Right renal pelvis (tissue), 4 donors: ENCODE measurements around the gene ADAM10. TPM values are rescaled to one million over a fixed set of nuclear protein-coding genes. Genes with fewer than 3 reads are reported as not detected.

Experiments
- DNase-seq, 4 donors: peaks; one replicate each; pipeline ENCODE4 v3.0.0-alpha.2; 2013; ENCODE audit warnings: low read depth in 4 of 4, low spot score in 3 of 4, missing footprints in 1 of 4
- polyA plus RNA-seq, 4 donors: library from polyadenylated mRNA; unstranded; fragments of 120-200 nt; gene quantifications; one replicate each; pipeline ENCODE4 v1.2.1, GENCODE V29; 2013; ENCODE audit not compliant: insufficient read length in 4 of 4

The ADAM10 gene
- polyA plus RNA-seq, 4 donors = 241 to 286 (median 271) TPM

- DNase-seq = no peak
Measured at GRCh38 chr15:58587486-58587885, 162.0 kb downstream of the ADAM10 start.

DNA sequence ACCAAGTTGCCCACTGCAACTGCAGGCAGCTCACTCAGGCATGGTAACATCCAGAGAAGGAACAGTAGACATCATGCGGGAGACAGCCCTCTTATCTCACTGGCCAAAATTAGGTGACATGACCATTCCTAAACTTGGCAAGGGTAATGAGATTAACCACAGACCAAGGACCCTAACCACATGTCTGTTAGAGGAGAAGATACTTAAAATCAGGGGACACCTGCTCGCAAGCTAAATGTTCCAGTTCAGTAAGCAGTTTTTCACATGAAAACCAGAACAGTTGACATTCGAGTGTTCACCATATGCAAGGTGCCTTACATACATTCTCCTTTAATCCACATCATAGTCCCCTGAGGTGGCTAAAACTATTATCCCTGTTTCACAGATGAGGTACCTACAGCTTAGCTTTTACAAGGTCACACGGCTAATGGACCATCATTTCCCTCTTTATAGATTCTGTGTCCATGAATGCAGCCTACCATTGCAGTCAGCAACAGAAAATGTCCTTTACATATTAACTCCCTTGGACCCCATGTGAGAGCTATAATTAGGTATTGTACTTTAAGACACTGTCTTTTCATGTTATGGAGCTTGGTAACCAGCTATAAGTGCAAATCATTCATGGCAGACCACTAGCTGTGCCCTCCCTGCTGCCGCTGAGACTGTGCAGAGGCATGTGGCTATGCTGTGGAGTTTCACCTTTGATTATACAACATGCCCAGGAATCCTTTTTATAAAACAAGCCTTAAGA lies 163.6 kb downstream of the ADAM10 start:
- DNase-seq = no peak

- no peak for DNase-seq
Measured at GRCh38 chr15:58584789-58585461, 164.6 kb downstream of the ADAM10 start.

DNA sequence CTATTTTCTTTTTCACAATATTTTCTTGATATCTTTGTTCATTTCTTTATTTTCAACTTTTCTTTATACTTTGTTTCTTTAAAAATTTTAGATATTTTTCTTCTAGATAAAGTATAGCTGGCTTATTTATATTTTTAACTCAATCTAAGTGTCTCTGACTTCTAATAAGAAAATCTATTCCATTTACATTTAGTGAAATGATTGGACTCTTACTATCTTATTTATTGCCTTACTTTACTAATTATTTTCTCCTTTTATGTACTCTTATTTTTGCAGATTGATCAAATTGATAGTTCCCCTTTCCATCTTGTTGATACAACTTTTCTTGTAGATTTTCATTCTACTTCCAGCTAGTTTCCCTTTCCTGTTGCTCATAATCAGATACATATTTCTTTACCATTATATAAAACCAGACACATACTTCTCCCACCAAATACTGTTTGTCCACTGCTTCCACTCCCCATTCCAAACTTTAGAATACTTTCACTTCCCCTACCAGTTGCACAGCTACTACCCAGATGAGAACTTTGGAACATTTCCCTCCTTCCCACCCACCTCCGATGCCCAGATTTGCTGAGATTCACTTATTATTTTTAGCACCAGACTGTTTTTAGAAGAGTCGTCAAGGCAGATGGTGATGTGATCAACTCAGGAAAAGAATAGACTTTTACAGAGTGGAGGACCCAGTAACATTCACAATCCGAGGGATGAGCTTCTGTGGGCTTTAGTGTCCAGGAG lies 166.2 kb downstream of the ADAM10 start:
- no peak for DNase-seq

GRCh38 chr15:58582160-58582559 lies 167.3 kb downstream of the ADAM10 start:
- no peak for DNase-seq

DNA sequence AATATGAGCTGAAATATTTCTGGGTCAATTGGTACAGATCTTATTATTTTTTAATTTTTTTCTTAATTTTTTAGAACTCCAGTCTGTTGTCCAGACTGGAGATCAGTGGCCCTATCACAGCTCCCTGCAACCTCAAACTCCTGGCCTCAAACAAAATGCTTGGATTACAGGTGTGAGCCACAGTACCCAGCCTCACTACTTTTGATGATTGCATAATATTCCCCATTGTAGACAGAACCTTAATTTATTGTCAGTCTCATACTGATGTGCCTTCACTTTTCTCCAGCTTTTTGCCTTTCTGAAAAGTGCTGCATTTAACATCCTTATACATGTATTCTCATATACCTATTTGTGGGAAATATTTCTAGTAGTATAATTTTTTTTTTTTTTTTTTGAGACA lies 172.8 kb downstream of the ADAM10 start:
- DNase-seq = no peak

- no peak for DNase-seq
Measured at GRCh38 chr15:58575045-58575786, 174.3 kb downstream of the ADAM10 start.

GRCh38 chr15:58574631-58575030 lies 174.9 kb downstream of the ADAM10 start:
- no peak for DNase-seq

DNA sequence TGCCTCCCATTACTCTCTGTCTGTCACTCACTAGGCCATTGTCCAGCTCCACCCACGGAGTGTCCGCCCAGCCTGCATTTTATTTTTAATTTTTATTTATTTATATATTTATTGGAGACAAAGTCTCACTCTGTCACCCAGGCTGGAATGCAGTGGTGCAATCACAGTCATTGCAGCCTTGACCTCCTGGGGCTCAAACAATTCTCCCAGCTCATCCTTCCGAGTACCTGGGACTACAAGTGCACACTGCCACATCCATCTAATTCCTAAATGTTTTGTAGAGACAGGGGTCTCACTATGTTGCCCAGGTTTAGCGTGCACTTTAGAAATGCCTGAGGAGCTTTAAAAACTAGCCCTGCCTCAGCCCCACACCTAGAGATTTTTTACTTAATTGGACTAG lies 176.2 kb downstream of the ADAM10 start:
- no peak for DNase-seq

DNA sequence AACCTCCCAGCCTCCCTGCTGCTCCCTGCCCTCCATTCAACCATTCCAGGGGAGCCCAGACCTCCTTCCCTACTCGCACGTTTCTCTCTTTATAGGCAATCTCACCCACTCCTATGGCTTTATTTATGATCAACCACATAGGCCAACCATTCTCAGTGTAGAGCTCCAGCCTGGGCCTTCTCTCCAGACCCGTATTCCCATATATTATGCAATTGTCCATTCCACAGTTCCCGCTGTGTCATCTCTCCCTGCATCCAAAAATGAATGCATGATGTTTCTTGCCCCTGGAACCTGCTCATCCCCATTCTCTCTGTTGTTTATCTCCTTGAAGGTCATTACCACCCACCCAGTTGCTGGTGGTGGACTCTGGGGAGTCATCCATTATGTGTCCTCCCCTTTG lies 177.0 kb downstream of the ADAM10 start:
- DNase-seq = no peak

GRCh38 chr15:58571491-58571890 lies 178.0 kb downstream of the ADAM10 start:
- DNase-seq = no peak

DNA sequence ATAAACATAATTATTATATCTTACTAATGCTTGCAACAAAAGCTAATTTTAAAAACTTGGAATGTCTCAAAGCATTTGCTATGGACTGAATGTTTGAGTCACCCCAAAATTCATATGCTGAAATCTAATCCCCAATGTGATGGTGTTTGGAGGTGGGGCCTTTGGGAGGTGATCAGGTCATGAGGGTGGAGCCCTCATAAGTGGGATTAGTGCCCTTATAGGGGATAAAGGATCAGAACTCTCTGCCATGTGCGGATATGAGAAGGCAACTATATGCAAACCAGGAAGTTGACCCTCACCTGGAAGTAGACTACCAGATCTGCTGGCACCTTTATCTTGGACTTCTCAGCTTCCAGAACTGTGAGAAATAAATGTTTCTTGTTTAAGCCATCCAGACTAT lies 180.1 kb downstream of the ADAM10 start:
- no peak for DNase-seq

GRCh38 chr15:58568157-58568571 lies 181.3 kb downstream of the ADAM10 start:
- no peak for DNase-seq

DNA sequence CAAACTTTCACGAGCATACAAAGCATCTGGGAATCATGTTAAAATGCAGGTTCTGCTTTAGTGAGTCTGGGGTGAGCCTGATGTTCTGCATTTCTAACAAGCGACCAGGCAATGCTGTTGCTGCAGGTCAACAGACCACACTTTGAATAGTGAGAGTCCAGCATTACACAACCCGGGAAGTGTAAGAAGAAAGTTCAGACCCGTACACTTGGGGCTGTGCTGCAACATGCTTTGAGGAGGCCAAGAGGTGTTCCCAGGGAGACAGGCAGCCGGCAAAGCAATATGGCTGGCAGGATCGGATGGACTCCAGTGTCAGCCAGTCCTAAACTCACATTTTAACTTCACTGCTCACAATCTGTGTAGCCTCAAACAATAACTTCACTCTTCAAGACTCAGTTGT lies 183.5 kb downstream of the ADAM10 start:
- no peak for DNase-seq

DNA sequence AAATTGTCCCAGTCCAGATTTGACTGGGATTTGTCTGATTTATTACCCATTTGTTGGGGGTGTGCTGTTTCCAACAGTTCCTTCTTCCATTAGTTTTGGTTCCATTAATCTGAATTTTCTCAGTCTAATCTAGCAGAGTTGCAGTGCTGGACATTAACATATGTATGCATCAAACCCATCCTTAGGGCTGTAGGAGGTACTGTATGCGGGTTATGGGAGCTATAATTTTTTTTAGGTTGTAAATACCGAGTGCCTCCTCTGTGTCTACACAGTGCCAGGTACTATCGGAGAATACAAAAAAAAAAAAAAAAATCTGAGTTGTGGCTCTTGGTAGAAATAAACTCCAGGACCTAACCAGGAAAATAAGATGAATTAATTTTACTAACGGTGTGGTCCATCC lies 183.9 kb downstream of the ADAM10 start:
- no peak for DNase-seq

GRCh38 chr15:58564981-58565380 lies 184.5 kb downstream of the ADAM10 start:
- DNase-seq = no peak

DNA sequence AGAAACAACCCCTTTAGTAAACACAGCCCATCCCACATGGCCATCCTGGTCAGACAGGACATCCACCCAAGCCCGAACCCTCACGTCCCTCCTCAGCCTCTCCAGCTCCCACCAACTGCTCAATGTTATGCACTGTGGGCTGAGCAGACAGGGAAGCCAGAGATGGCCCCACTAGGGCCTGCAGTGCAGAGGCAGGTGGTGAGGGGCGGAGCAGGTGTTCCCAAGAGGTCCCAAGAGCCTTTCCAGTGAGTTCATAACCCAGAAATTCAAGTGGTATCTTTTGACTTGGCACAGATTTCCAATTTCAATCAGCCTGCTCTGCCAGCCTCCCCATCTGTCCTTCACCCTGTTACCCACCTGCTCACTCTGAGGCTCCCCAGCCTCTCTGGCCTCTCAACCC lies 187.4 kb downstream of the ADAM10 start:
- no peak for DNase-seq

GRCh38 chr15:58561321-58561720 lies 188.2 kb downstream of the ADAM10 start:
- DNase-seq = no peak

GRCh38 chr15:58559904-58560588 lies 189.5 kb downstream of the ADAM10 start:
- no peak for DNase-seq

DNA sequence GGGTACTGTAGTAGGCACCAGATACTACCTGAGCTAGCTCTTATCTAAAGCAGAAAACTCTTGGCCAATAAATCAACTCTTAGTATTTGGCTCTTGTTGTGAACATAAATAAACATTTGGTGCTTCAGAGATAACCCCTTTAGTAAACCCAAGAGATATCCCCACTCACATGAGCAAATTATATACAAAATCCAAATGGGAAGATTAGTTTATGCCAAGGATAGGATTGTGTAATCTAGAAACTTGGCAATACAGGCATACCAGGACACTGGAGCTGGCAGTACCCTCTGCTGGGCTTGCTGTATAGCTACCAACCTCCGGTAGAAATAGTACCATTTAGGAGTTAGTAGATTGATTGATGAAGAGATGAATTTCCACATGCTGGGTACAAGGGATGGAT lies 190.7 kb downstream of the ADAM10 start:
- DNase-seq = no peak
